Immature natural killer cell (primary cell): ENCODE data around the gene STK11. TPM values are rescaled to one million over a fixed set of nuclear protein-coding genes. Genes with fewer than 3 reads are reported as not detected.
"Not testable (repeated sequence)": the region's sequence is repeated elsewhere in the genome, so short reads cannot be mapped to it uniquely, and the experiment has no call there.

Experiments
- DNase-seq, 3 donors: peaks; one replicate each; pipeline ENCODE4 v3.0.0; 2022; ENCODE audit warnings: mixed read lengths in 1 of 3
- H3K27ac Mint-ChIP-seq, 6 donors: one replicate each; pipeline ENCODE4 v1.8.0; 2020; ENCODE audit warnings: mixed read lengths in 6 of 6, mild to moderate bottlenecking in 5 of 6, inconsistent platforms in 4 of 6, moderate library complexity in 3 of 6
- H3K27me3 Mint-ChIP-seq, 3 donors: one replicate each; pipeline ENCODE4 v1.8.0; 2020 to 2021; ENCODE audit warnings: low read depth in 3 of 3, mild to moderate bottlenecking in 3 of 3, mixed read lengths in 3 of 3, moderate library complexity in 3 of 3, inconsistent platforms in 1 of 3
- H3K36me3 Mint-ChIP-seq, 3 donors: one replicate each; pipeline ENCODE4 v1.8.0; 2020; ENCODE audit warnings: mixed read lengths in 3 of 3, inconsistent platforms in 2 of 3, mild to moderate bottlenecking in 2 of 3
- H3K4me1 Mint-ChIP-seq, 2 donors: one replicate each; pipeline ENCODE4 v1.8.0; 2020; ENCODE audit warnings: inconsistent platforms in 2 of 2, mild to moderate bottlenecking in 2 of 2, mixed read lengths in 2 of 2, moderate library complexity in 1 of 2
- H3K4me3 Mint-ChIP-seq, 5 donors: one replicate each; pipeline ENCODE4 v1.8.0; 2020; ENCODE audit warnings: mild to moderate bottlenecking in 5 of 5, mixed read lengths in 5 of 5, inconsistent platforms in 3 of 5, moderate library complexity in 3 of 5
- H3K9me3 Mint-ChIP-seq, 6 donors: one replicate each; pipeline ENCODE4 v1.8.0; 2020; ENCODE audit warnings: mild to moderate bottlenecking in 6 of 6, mixed read lengths in 6 of 6, inconsistent platforms in 4 of 6, moderate library complexity in 3 of 6
- polyA plus RNA-seq, 3 donors: library from polyadenylated mRNA; unstranded; fragments of 300-500 nt; fragmentation: Illumina TruSeq; gene quantifications; one replicate each; pipeline ENCODE4 v1.2.3, GENCODE V29; 2021

The STK11 gene
- polyA plus RNA-seq, 3 donors from 2014 or later, result 10.8 to 14.5 (median 11.7) TPM

DNA sequence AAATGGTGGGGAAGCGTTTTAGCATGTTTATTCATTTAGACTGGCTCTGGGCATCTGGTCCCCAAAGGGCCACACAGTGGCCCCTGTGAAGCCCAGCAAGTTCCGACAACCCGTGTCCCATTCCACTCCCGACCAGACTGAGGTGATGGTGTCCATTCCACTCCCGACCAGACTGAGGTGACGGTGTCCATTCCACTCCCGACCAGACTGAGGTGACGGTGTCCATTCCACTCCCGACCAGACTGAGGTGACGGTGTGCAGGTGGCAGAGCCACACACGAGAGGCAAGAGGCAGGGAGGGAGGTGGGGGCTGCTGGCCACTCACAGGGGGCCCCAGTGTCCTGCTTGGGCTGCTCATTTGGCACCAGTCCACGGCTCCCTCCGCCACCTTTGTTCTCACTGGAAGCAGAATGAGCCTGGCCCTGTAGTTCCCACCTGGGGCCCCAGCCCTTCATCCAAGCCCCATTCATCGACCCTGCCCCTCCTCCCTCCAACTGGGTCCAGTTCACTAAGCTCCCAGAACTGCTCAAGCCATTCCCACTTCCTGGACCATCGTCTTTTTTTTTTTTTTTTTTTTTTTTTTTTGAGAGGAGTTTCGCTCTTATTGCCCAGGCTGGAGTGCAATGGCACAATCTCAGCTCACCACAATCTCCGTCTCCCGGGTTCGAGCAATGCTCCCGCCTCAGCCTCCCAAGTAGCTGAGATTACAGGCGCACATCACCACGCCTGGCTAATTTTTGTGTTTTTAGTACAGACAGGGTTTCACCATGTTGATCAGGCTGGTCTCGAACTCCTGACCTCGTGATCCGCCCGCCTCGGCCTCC is 40.9 kb downstream of the STK11 start:
- peaks cover 13 to 24% (median 16%) of the 10 kb centered on the region in 3 donors for H3K27me3 Mint-ChIP-seq
- peaks cover 9 to 18% of the 10 kb centered on the region in 2 donors for H3K4me1 Mint-ChIP-seq
- peak overlapping the region in 5 of 6 donors; percentile 30 to 71 (median 35) for H3K27ac Mint-ChIP-seq
- DNase-seq, H3K36me3 Mint-ChIP-seq, H3K9me3 Mint-ChIP-seq: not testable (repeated sequence)
- H3K4me3 Mint-ChIP-seq, result peak overlapping the region in 1 of 5 donors; percentile 13

DNA sequence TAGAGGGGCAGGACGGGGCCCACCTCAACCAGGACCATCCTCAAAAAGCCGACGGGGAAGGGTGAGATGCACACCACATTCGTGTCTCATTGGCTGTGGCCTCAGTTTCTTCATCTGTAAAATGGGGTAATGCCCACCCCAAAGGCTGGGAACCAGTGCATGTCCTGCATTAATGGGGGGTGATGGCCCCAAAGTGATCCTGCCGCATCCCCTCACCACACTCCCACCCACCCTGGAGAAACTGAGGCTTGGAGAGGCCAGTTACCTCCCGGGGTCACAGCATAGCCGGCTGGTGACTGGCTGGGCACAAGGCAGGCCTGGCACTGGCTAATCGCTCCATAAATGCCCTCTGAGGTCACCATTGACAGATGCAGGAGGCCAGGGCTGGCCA is 42.2 kb downstream of the STK11 start:
- peaks cover 23 to 32% (median 25%) of the 10 kb centered on the region in 3 donors for H3K27me3 Mint-ChIP-seq

DNA sequence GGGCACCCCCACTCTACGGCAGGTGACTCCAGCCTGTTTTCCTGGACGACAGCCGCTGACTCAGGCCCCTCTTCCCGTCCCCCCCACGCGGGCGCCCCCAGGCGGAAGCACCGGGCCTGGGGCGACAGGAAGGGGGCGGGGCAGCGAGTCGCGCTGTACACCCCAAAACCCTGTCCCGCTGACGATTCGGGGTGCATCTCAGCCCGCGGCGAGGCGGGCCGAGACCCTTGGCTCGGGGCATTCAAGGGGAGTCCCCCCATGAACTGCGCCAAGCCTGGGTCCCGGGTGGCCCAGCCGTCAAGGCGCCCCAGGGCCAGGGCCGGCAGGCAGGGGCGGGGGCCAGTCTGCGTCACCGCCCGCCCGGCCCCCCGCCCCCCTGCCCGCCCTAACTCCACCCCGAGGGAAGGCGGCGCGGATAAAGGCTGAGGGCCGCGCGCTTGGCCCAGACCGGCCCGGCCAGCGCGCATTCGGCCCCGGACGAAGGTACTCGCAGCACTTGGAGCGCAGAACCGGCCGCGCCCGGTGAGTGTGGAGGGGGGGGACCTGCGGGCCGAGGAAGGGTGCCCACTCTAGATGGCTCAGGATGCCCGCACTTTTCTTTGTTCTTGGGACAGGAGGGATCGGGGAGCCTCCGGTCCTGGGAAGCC is 42.7 kb downstream of the STK11 start, which contains the start of gene MIDN:
TSS of gene MIDN (plus strand) at position 445 of the 647 bp plus-strand sequence. CDS start 1,714 bp downstream, outside the sequence.
- H3K27ac Mint-ChIP-seq, result peak within 1 kb of the TSS; percentile 55 to 91 (median 86)
- peak; percentile 83 to 85 (median 83) for DNase-seq
- H3K4me3 Mint-ChIP-seq, result peak within 1 kb of the TSS; percentile 74 to 83 (median 75)
- H3K4me1 Mint-ChIP-seq, result peaks cover 6 to 7% of the 10 kb centered on the region in 2 donors
- H3K9me3 Mint-ChIP-seq, result no peaks in the 10 kb centered on the region
- peaks cover 0 to 11% (median 5%) of the 10 kb centered on the region in 3 donors for H3K36me3 Mint-ChIP-seq
- H3K27me3 Mint-ChIP-seq, result peaks cover 24 to 37% (median 28%) of the 10 kb centered on the region in 3 donors

More for the DNA sequence above, 42.2 kb downstream of the STK11 start:
- H3K4me1 Mint-ChIP-seq, result peaks cover 6 to 10% of the 10 kb centered on the region in 2 donors
- H3K9me3 Mint-ChIP-seq, result no peaks in the 10 kb centered on the region
- peak overlapping the region in 3 of 5 donors; percentile 14 to 75 (median 61) for H3K4me3 Mint-ChIP-seq
- DNase-seq, result no peak
- H3K36me3 Mint-ChIP-seq, result peaks cover 0 to 11% (median 5%) of the 10 kb centered on the region in 3 donors
- peak overlapping the region; percentile 23 to 89 (median 74) for H3K27ac Mint-ChIP-seq

DNA sequence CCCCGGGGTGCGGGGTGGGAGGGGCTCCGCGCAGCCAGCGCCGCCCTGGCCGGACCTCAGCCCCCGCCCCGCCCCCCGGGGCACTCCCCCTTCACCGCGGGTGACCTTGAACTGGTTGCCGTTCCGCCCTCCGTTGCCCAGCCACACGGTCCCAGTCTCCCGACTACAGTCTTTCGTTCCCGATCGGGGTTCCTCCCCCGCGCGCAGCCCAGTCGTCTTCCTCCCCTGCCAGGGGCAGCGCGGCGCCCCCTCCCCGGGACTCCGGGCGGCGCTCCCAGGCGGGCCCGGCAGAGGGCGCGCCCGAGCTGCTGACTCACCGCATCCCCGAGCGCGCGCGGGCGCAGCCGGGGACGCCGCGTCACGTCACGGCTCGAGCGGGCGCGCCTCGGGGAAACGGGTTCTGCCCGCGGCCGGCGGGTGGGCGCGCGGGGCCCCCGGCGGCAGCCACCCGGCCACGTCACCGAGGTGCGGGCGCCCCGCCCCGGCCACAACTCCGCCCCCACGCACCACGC is 43.3 kb downstream of the STK11 start:
- Mint-ChIP-seq H3K4me1 (peaks cover 9 to 10% of the 10 kb centered on the region in 2 donors), H3K36me3 (peaks cover 0 to 14% (median 5%) of the 10 kb centered on the region in 3 donors), H3K27me3 (peaks cover 28 to 41% (median 33%) of the 10 kb centered on the region in 3 donors), H3K4me3 (peak overlapping the region; percentile 74 to 83 (median 75)), H3K27ac (peak overlapping the region; percentile 39 to 88 (median 78)), H3K9me3 (no peaks in the 10 kb centered on the region)
- peak; percentile 91 to 94 (median 92) for DNase-seq

DNA sequence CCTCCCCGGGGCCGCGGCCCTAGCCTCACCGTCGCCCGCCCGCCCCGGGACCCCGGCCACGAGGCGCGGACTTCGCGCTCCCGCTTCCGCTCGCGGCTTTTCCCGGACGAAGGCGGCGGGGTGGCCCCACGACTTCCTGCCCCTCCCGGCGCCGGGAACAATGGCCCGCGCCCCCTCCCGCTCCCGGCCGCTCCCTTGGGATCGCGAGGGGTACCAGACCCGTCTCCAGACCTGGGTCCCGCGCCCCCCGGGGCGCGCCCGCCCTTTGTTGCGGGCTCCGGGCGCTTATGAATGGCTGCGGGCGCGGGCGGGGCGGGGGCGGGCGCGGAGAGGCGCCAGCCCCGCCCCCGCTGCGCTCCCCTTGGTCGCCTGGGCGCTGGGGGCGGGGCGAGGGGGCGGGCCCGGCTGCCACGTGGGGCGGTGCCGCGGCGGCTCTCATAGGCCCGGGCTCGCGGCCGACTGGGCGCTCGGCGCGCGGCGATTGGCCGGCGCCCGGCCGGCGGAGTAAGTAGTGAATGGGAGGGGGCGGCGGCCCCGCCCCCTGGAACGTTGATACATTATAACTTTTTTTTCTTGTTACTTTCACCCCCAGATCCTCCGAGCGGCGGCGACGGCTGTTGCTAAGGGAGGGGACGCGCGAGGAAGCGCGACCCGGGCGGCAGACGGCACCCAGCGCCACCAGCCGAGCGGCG is 43.9 kb downstream of the STK11 start:
- Mint-ChIP-seq H3K4me3 (peak overlapping the region; percentile 83 to 91 (median 89)), H3K4me1 (peaks cover 9 to 10% of the 10 kb centered on the region in 2 donors), H3K27me3 (peaks cover 30 to 47% (median 35%) of the 10 kb centered on the region in 3 donors), H3K9me3 (no peaks in the 10 kb centered on the region), H3K36me3 (peaks cover 0 to 14% (median 5%) of the 10 kb centered on the region in 3 donors), H3K27ac (peak overlapping the region; percentile 88 to 96 (median 92))
- DNase-seq, result peak; percentile 91 to 96 (median 95)

DNA sequence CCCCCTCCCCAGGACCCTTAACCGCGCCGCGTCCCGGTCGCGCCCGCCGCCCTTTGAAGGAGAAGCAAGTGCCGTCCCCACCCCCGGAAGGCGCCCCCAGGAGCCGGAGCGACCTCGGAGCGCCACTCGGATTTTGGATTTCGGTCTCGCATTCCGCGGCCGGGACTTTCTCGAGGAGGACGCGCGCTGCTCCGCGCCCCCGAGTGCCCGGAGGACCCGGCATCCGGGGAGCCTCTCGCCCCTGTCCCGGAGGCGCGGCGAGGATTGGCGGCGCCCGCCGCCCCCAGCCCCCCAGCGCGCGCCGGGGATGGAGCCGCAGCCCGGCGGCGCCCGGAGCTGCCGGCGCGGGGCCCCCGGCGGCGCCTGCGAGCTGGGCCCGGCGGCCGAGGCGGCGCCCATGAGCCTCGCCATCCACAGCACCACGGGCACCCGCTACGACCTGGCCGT is 44.4 kb downstream of the STK11 start:
- peaks cover 11 to 12% of the 10 kb centered on the region in 2 donors for H3K4me1 Mint-ChIP-seq
- H3K27ac Mint-ChIP-seq, result peak overlapping the region in 5 of 6 donors; percentile 91 to 96 (median 92)
- H3K36me3 Mint-ChIP-seq, result peaks cover 0 to 20% (median 5%) of the 10 kb centered on the region in 3 donors
- no peak for DNase-seq
- H3K4me3 Mint-ChIP-seq, result peak overlapping the region; percentile 83 to 91 (median 89)
- H3K9me3 Mint-ChIP-seq, result no peaks in the 10 kb centered on the region
- H3K27me3 Mint-ChIP-seq, result peaks cover 35 to 52% (median 40%) of the 10 kb centered on the region in 3 donors

DNA sequence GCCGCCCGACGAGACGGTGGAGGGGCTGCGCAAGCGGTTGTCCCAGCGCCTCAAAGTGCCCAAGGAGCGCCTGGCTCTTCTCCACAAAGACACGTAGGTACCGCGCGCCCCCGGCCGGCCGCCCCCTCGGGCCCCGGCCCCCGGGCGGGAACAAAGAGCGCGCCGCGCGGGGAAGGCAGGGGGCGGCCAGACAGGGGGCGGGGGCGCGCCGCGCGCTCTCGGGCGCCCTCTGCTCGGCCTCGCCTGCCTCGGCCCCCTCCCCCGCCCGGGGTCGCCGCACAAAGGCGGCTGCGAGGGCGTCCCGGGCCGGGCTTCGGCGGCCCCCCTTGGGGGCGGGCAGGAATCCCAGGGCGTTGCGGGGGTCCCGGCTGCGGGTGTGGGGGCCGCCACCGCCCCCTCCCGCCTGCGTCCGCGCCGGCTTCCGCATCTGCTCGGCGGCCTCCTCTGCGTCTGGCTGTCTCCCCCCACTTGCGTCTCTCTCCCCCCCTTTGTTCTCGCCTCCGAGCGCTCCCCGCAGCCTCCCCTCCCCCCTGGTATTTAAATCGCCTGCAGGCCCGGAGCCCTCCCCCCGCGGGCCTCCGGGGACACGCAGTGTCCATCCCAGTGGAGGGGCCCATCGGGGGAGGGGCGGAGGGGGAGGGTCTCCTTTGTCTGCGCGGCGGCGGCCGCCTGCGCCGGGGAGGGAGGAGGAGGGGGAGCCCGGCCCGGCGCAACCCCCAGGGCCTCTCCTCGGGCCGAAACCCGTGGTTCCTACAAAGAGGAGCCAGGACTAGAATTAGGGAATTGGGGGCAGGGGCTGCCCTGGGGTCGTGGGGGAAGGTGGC is 45.1 kb downstream of the STK11 start:
- Mint-ChIP-seq H3K9me3 (no peaks in the 10 kb centered on the region), H3K36me3 (peaks cover 0 to 23% (median 5%) of the 10 kb centered on the region in 3 donors), H3K27ac (peak overlapping the region; percentile 85 to 97 (median 95)), H3K4me3 (peak overlapping the region; percentile 93 to 95 (median 94)), H3K4me1 (peaks cover 11 to 17% of the 10 kb centered on the region in 2 donors), H3K27me3 (peaks cover 37 to 59% (median 45%) of the 10 kb centered on the region in 3 donors)
- peak; percentile 76 to 86 (median 84) for DNase-seq

DNA sequence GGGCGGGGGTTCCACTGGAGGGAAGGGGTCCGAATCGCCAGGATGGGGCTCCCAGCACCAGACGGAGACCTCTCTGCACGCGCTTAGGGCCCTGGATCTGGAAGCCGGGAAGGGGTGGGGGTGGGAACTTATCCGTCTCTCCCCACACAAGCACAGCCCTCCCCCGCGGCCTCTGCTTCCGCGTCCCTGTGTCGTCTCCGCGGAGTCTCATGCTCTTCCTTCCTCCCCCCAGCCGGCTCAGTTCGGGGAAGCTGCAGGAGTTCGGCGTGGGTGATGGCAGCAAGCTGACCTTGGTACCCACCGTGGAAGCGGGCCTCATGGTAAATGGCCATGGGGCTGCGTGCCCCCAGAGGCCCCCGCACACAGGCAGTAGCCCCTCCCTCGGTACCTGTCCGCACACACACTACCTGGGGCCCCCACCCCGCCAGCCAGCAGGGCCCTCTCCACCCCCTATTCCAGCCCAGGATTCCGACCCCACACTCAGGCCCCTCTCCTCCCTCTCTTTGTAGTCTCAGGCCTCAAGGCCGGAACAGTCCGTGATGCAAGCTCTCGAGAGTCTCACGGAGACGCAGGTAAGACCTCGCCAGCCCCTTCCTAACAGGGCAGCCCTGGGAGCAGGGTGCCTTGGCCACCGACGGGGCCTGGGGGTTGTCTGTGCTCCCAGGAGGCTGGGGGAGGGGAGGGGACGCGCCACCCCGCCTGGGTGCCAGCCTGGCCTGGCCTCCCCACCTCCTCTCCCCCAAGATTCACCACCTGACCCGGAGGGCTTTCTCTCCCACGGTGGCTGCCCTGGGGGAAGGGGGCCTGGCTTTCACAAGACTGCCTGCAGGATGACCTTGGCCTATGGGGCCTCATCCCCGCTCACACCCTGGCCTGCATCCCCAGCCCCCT is 46.0 kb downstream of the STK11 start:
- DNase-seq, result peak; percentile 57 to 66 (median 66)
- H3K36me3 Mint-ChIP-seq, result peaks cover 0 to 23% (median 5%) of the 10 kb centered on the region in 3 donors
- peaks cover 15 to 25% of the 10 kb centered on the region in 2 donors for H3K4me1 Mint-ChIP-seq
- H3K9me3 Mint-ChIP-seq, result no peaks in the 10 kb centered on the region
- peaks cover 45 to 68% (median 53%) of the 10 kb centered on the region in 3 donors for H3K27me3 Mint-ChIP-seq
- peak overlapping the region; percentile 85 to 97 (median 95) for H3K27ac Mint-ChIP-seq
- H3K4me3 Mint-ChIP-seq, result peak overlapping the region; percentile 93 to 95 (median 94)

DNA sequence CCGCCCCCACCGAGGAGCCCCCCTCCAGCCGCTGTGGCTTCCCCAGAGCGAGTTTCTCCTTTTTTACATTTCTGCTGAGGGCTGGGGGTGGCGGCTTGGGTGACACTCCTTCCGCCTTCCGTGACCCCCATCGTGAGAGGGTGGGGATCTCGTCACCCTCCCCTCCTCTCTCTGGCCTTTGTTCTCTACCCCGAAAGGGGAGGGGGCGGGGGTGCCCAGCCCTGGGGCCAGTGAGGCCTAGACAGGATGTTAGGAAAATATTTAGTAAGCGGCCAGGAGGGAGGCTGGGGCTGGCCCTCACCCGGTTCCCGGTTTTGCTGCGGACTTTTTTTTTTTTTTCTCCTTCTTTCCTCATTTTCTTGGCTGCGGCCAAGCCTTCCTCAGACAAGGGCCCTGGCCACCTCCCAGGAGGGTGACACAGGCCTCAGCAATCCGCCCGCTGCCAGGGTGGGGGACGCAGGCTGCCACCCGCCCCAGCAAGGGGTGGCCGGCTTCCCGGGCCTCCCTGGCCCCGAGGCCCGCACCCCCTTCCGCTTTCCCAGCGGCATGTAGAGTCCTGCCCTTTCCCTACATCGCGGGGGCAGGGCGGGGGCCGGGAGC is 46.7 kb downstream of the STK11 start:
- Mint-ChIP-seq H3K4me3 (peak overlapping the region; percentile 93 to 95 (median 94)), H3K36me3 (peaks cover under 1 to 25% (median 5%) of the 10 kb centered on the region in 3 donors), H3K27ac (peak overlapping the region; percentile 67 to 97 (median 95)), H3K4me1 (peaks cover 17 to 28% of the 10 kb centered on the region in 2 donors), H3K27me3 (peaks cover 43 to 76% (median 53%) of the 10 kb centered on the region in 3 donors), H3K9me3 (no peaks in the 10 kb centered on the region)
- DNase-seq, result peak; percentile 84 to 89 (median 89)

DNA sequence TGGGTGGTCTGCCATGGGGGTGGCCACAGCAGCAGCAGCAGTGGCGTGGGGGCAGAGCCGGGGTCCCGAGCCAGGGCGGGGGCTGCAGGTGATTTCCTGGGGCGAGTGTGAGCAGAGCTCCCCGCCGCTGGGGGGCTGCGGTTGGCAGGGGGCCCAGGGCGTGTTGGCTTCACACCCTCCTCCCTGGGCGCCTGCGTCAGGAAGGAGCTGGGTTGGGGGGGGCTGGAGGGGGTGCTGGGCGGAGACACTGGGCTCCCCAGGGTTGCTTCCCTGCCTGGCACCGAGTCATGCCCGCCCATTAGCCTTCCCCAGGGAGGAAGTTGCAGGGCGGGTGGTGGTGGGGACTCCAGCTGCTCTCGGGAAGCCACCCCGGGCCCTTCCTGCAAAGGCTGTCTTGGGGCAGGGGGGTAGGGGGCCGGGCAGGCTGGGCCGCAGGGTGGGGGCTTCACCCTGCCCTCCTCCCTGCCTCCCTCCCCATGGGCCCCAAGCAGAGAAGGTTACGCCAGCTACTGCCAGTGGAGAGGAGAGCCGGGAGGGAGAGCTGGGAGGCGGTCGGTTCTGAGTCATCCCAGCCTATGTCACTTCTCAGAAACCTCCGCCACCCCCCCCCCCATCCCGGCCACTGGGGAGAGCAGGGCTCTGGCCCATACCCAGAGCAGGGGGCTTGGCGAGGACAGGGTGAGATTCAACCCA is 47.4 kb downstream of the STK11 start:
- Mint-ChIP-seq H3K27me3 (peaks cover 48 to 78% (median 60%) of the 10 kb centered on the region in 3 donors), H3K4me3 (peak overlapping the region; percentile 76 to 94 (median 81)), H3K27ac (peak overlapping the region; percentile 88 to 95 (median 92)), H3K4me1 (peaks cover 24 to 35% of the 10 kb centered on the region in 2 donors), H3K9me3 (no peaks in the 10 kb centered on the region), H3K36me3 (peaks cover 7 to 31% (median 9%) of the 10 kb centered on the region in 3 donors)
- DNase-seq, result peak; percentile 88 to 91 (median 88)
